ENCODE data around the gene GLOD4.

DNA sequence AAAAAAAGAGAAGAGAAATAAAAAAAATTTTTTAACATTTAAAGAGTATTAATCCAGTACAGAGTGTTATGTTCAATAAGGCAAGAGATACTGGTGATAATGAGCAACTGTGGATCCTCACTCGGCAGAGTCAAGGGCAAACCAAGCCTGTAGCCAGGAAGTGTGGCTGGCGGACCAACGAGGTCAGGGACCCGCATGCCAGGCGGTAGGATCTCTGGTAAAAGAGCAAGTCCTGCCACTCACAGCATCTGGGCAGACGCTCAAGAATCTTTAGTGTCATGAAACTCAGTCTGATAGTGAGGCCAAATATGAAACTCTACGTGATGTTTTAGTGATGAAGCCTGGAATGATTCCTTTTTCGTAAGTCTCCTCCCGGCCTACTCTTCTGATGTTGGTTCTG, 21.7 kb downstream of the GLOD4 start:
- TF ChIP-seq POLR2AphosphoS5 (IDR thresholded peaks at IDR 0.05; ENCODE audit: low read depth, low read length) (no peak), REST (IDR thresholded peaks at IDR 0.05; ENCODE audit: insufficient read depth in 1 of 2, low read depth in 2 of 2, low read length in 2 of 2) (no peak)
